ENCODE data around the gene KIAA0586. TPM values are rescaled to one million over a fixed set of nuclear protein-coding genes. Genes with fewer than 3 reads are reported as not detected.
A peak's percentile ranks its signal among the peaks of the same experiment; 100 is the strongest.

KIAA0586 gene
- total RNA-seq, 1 experiment from 2014 or later, result 20.9 TPM

GRCh38 chr14:58397156-58397555 is 30.4 kb upstream of the KIAA0586 start:
- Histone ChIP-seq H3T11ph (ENCODE audit: low read length) (no peak overlapping the region), H4K20me1 (ENCODE audit: control insufficient read depth, insufficient read depth, insufficient read length) (no peaks in the 10 kb centered on the region), H3K79me1 (ENCODE audit: insufficient read depth, low read depth, low read length, poor library complexity, severe bottlenecking) (no peaks in the 10 kb centered on the region), H2BK15ac (ENCODE audit: low read depth, low read length) (no peak overlapping the region), H2BK12ac (ENCODE audit: insufficient read length, low read depth, low read length) (no peak overlapping the region), H3K23ac (ENCODE audit: insufficient read length, low read depth, low read length) (no peak overlapping the region), H3K79me2 (ENCODE audit: insufficient read depth, low read length) (no peaks in the 10 kb centered on the region), H3K4me1 (ENCODE audit: insufficient read depth, low read length) (peaks cover 2% of the 10 kb centered on the region; the same call in 1 of the 2 replicates), H3K27ac (ENCODE audit: insufficient read length, low read depth, low read length) (no peak overlapping the region), H2AK5ac (ENCODE audit: insufficient read length, low read length) (no peak overlapping the region), H3K4me2 (ENCODE audit: insufficient read depth, insufficient read length, low read length) (no peak overlapping the region), H4K91ac (ENCODE audit: insufficient read length, low read depth, low read length) (no peak overlapping the region), H3K4ac (ENCODE audit: low read depth, low read length) (no peak overlapping the region), H3K18ac (ENCODE audit: insufficient read length, low read depth, low read length) (no peak overlapping the region), H3K9ac (ENCODE audit: extremely low read depth, insufficient read length, low read length) (no peak overlapping the region), H2BK20ac (ENCODE audit: low read depth, low read length, poor library complexity, severe bottlenecking) (no peak overlapping the region), H3K56ac (ENCODE audit: insufficient read length, low read depth, low read length) (no peak overlapping the region), H3K9me3 (ENCODE audit: control insufficient read depth, low read depth, low read length) (no peaks in the 10 kb centered on the region), H4K8ac (replicated peaks; ENCODE audit: insufficient read length, low read depth, low read length) (no peak overlapping the region), H2BK5ac (ENCODE audit: insufficient read length, low read length) (no peak overlapping the region), H3K27me3 (ENCODE audit: insufficient read depth, low read length) (peaks cover 2% of the 10 kb centered on the region; the same call in 1 of the 2 replicates), H3K14ac (ENCODE audit: insufficient read depth, low read length) (no peak overlapping the region), H2BK120ac (ENCODE audit: low read depth, low read length, poor library complexity, severe bottlenecking) (no peak overlapping the region), H3K23me2 (ENCODE audit: insufficient read length, low read depth, low read length, poor library complexity, severe bottlenecking) (peaks cover 3% of the 10 kb centered on the region), H4K5ac (ENCODE audit: insufficient read length, low read depth, low read length) (no peak overlapping the region), H2AFZ (ENCODE audit: low read length) (no peak overlapping the region)
- no peak for TF ChIP-seq CTCF (conservative IDR thresholded peaks at IDR 0.05)
- peaks cover 38% of the 10 kb centered on the region for H3K27me3 Mint-ChIP-seq (ENCODE audit: low read depth)
- no peak overlapping the region for H3K27ac Mint-ChIP-seq
- H3K4me3 Mint-ChIP-seq, result peak overlapping the region in 1 of 2 experiments; percentile 19; a peak in 2 of 5 replicates
- WGBS (ENCODE audit: extremely low coverage, insufficient read length, low lambda C conversion rate), result no CpG with 5 or more reads among the region's 6 CpGs
- no peak for DNase-seq
- no peaks in the 10 kb centered on the region for H3K9me3 Mint-ChIP-seq
- no peaks in the 10 kb centered on the region for H3K36me3 Mint-ChIP-seq (ENCODE audit: insufficient read depth in 1 of 3, low read depth in 3 of 3)
- peaks cover 31 to 36% of the 10 kb centered on the region in 2 experiments for H3K4me1 Mint-ChIP-seq
